ENCODE data around the gene TEX51.
A peak's percentile ranks its signal among the peaks of the same experiment; 100 is the strongest.

The TEX51 gene

GRCh38 chr2:126894082-126894481, 4.6 kb upstream of the TEX51 start:
- DNase-seq = no peak

GRCh38 chr2:126894585-126895182, 4.0 kb upstream of the TEX51 start:
- no peak for DNase-seq

DNA sequence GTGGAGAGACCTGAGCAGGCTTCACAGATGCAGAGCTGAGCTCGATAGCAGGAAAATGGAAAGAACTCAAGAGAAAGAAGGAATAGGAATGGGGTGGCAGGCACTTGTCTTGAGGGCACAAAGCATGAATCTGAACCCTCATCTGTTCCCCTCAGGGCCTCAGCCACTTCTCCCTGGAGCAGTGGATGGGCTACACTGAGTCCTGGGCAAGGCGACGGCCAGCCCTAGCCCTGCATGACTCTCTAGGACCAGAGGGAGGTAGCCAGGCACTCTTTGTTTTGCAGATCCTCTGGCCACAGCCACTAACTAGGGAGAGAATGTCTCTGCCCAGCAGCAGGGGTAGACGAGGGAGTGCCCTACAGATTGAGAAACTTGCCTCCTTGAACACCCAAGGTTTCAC, 3.4 kb upstream of the TEX51 start:
- no peak for DNase-seq

GRCh38 chr2:126896471-126896870, 2.2 kb upstream of the TEX51 start:
- no peak for DNase-seq

- DNase-seq = no peak
These were observed 1.0 kb downstream of the TEX51 start for GRCh38 chr2:126899616-126900185.

GRCh38 chr2:126900646-126901319, 2.1 kb downstream of the TEX51 start:
- DNase-seq = no peak

GRCh38 chr2:126901459-126901858, 2.8 kb downstream of the TEX51 start:
- no peak for DNase-seq

DNA sequence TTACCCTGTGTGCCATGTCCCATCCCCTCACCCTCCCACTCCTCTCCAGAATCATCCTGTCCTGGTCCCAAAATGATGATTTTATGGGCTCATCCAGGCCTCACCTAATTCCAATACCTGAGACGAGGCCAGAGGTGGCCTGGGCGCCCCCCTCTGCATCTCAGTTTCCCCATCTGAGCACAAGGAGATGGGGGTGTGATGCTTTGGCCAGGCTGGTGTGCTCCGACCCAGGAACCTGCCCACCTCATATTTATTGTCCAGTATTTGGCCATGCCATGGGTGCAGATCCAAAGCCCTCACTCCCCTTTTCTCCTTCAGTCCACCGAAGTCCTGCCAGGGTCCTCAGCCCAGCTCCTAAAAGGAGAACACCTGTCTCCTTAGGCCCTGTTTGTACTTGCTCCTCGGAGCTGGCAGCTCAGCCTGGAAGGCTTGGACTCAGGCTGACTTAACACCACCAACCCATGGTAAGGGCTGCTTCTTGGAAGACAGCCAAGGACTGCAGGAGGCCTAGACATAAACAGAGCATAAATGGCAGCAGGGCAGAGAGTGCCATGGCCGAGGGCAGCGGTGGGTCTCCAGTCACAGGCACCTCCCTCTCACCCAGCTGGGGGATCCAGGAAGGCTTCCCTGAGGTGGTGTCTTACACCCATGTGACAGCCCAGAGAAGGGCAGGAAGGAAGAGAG, 3.6 kb downstream of the TEX51 start:
- DNase-seq = no peak

DNA sequence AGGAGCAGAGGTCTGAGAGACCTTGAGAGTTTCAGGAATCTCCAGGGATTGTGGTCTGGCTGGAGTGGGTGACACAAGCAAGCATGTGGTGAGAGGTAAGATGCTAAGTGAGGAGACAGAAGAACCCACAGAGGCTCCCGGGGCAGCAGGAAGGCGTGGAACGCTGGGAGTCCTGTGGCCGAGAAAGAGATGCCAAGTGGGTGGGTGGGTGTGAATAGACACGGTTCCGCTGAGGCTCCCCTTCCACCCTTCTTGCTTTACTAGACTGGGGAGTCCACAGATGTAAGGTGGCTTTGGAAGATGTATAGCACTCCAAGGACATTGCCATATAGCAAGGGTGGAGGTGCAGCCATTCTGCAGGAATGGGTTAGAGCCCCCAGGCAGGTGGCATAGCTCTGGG, 4.2 kb downstream of the TEX51 start:
- DNase-seq = no peak

GRCh38 chr2:126905991-126906390, 7.3 kb downstream of the TEX51 start:
- no peak for DNase-seq

- DNase-seq = no peak
These were observed 8.1 kb downstream of the TEX51 start for GRCh38 chr2:126906781-126907180.

DNA sequence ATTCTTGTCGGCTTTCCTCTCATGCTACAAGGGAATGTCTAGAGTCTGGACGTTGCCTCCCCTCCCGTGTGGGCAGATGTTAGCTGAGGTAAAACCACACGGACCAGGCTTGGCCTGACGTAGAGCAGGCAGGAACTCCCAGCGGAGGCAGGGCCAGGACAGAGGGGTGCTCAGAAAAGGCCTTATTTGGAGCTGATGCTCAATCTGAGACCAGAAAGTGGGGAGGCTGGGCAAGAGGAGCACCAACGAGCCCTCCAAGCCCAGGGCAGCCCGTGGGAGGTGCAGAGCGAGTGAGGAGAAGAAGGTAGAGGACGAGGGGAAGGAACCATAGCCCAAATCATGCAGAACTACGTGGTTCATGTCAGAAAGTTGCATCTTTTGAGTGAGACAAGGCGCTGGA, 9.0 kb downstream of the TEX51 start:
- DNase-seq = no peak

GRCh38 chr2:126908721-126909177, 10.1 kb downstream of the TEX51 start:
- DNase-seq = no peak

DNA sequence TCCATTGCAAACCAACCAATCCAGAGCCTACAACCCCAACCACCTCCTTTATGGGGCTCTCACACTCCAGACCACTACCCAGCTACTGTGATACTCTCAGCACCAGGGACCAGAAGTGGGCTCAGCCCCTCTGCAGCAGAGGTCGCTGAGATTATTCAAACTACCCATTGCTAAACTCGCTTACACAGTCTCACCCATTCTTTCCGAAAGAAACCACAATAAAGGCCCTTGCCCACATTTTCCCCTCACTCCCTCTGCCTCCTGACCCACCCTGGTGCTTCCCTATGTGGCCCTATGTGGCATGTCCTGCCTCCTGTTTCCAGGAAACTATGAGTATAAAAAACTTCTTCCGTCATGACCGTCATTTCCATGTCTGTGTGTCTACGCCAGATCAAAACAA, 10.7 kb downstream of the TEX51 start:
- no peak for DNase-seq

DNA sequence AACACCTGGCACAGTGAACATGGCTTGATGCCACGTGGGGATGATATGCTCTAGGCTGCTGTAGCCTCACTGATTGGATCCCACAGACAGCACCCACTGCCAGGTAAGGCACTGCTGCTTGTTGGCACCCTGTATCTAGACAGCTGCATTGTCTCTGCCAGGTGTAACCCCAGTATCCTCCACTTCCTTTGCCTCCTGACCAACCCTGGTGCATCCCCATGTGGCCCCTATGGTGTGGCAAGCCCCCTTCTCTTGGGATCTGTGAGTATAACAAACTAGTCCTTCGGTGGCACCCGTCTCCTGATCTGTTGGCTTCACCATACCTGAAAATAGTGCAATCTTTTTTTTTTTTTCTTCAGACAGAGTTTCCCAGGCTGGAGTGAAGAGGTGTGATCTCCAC, 11.1 kb downstream of the TEX51 start:
- no peak for DNase-seq

GRCh38 chr2:126910637-126911036, 11.9 kb downstream of the TEX51 start:
- DNase-seq = peak; percentile 7

GRCh38 chr2:126911111-126911796, 12.6 kb downstream of the TEX51 start:
- DNase-seq = no peak

DNA sequence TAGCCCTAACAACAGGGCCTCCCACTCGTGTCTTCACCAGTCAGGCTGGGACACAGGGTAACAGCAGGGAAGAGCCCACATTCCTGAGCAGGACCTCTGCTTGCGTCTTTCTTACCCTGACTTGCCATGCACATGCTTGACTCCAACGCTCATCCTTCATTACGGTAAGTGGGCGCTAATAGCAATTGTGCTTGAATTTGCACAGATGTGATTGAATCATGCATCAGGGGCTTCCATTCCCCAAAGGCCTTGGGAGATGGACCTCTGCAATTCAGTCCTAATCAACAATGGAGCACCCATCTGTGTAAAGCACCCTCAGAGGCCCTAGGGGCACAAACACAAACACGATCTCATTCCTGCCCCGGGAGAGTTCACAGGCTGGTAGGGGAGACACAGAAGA, 13.5 kb downstream of the TEX51 start:
- no peak for DNase-seq

DNA sequence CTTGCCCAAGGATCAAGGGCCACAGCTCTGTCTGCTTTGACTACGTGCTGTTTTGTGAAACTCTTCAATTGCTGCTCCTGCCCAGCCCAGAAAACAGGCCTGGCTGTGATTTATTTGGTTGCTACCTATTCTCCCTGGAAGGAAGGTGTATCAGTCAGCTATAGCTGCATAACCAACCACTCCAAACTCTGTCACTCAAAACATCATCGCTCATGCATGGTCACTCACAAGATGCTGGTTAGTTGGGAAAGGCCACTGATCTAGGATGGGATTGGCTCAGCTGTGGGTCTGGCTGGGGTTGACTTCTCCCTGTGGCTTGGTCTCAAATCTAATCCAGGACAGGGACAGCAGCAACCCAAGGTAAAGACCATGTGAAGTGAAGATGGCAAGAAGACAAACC, 14.6 kb downstream of the TEX51 start:
- no peak for DNase-seq

DNA sequence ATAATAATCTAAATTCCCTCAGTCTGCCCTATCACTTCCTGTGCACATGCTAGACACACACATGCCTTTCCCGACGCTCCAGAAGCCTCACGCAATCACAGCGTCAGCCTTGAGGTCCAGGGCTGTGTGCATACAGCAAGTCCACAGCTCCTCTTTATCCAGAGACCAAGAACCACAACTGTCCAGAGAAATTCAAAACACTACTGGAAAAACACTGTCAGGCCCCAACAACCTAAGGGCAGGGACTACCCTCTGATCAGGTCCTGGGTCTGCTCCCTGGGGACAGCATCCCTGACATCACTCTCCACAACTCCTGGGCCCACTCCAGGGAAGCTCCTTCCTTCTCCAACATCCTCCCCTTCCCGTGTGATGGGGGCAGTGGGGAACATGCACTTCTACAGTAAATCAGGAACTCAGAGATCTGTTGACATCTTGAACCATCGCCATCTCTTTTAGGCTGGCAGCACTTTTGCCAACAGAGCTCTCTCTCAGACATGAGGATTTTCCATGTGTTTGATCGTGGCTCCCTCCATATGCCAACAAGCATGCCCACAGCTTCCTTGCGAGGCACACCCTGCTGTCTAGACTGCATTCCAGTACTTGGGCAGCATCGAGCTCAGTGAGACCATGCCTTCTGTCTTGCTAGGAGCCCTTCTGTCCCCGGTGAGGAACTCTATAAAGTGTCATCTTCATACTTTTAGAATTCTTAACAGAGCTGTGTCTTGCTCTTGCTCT, 15.4 kb downstream of the TEX51 start:
- no peak for DNase-seq

GRCh38 chr2:126914811-126915500, 16.3 kb downstream of the TEX51 start:
- DNase-seq = no peak

DNA sequence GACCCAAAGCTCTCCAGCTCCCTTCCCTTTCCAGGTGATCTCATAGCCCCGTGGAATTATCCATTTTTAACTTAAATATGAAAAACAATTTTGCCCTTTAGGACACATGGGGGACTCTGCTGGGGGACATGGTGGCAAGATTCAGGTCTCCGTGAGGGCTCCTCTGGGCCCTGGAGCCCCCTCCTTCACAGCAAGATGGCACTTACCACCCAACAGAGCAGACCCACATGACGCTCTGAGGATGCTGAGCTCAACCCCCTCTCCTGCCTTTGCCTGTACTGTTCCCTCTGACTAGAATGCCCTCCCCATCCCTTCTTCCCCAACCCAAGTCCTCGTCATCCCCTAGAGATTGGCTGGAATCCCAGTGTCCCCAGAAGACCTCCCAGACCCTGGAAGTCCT, 17.2 kb downstream of the TEX51 start:
- no peak for DNase-seq
